NCI-H2081 (cell line): ENCODE data around the gene ASPG.
A peak's percentile ranks its signal among the peaks of the same experiment; 100 is the strongest.

Experiments
- DNase-seq, 2 experiments: peaks; one replicate each; lab custom pipeline; 2025; lab: John Stamatoyannopoulos, UW

Gene ASPG

GRCh38 chr14:104085032-104085888 is at the start of gene ASPG:
ASPG (plus strand) TSS chr14:104085700; CDS start chr14:104085771, 71 bp downstream.
- no peak for DNase-seq

- peak in 1 of 2 experiments; percentile 42 for DNase-seq
Measured at GRCh38 chr14:104036212-104036611, 49.3 kb upstream of the ASPG start.

GRCh38 chr14:104037074-104037473 is 48.4 kb upstream of the ASPG start:
- DNase-seq, result no peak

- DNase-seq, result no peak
Measured at GRCh38 chr14:104037903-104038302, 47.6 kb upstream of the ASPG start.

- no peak for DNase-seq
Measured at GRCh38 chr14:104039214-104039613, 46.3 kb upstream of the ASPG start.

GRCh38 chr14:104040539-104040938 is 45.0 kb upstream of the ASPG start:
- DNase-seq, result no peak

GRCh38 chr14:104041430-104042104 is 43.9 kb upstream of the ASPG start:
- DNase-seq, result no peak

GRCh38 chr14:104044016-104044415 is 41.5 kb upstream of the ASPG start:
- DNase-seq, result no peak

- DNase-seq, result no peak
Measured at GRCh38 chr14:104047761-104048160, 37.7 kb upstream of the ASPG start.

GRCh38 chr14:104048758-104049507 is 36.6 kb upstream of the ASPG start:
- no peak for DNase-seq

GRCh38 chr14:104049576-104050240 is 35.8 kb upstream of the ASPG start:
- no peak for DNase-seq

GRCh38 chr14:104051092-104051813 is 34.2 kb upstream of the ASPG start:
- DNase-seq, result no peak

- DNase-seq, result no peak
Measured at GRCh38 chr14:104054222-104054905, 31.1 kb upstream of the ASPG start.

GRCh38 chr14:104062281-104062680 is 23.2 kb upstream of the ASPG start:
- DNase-seq, result no peak

- no peak for DNase-seq
Measured at GRCh38 chr14:104064003-104064402, 21.5 kb upstream of the ASPG start.

GRCh38 chr14:104066279-104066678 is 19.2 kb upstream of the ASPG start:
- DNase-seq, result no peak

GRCh38 chr14:104066719-104067295 is 18.7 kb upstream of the ASPG start:
- no peak for DNase-seq

- no peak for DNase-seq
Measured at GRCh38 chr14:104069541-104069940, 16.0 kb upstream of the ASPG start.

GRCh38 chr14:104072586-104072985 is 12.9 kb upstream of the ASPG start:
- no peak for DNase-seq

GRCh38 chr14:104073764-104074163 is 11.7 kb upstream of the ASPG start:
- DNase-seq, result no peak
